MM.1S (cell line): Measurements from ENCODE around the gene PILRB.

Source experiments
- DNase-seq: peaks from one replicate; pipeline ENCODE4 v3.0.0-alpha.2; 2015
- H2AFZ ChIP-seq: fragments of 300-600 bp; sonication (generic); 2 replicates; pipeline ENCODE4 v1.6.0; 2016; ENCODE audit warnings: antibody characterized with exemption, low read length
- H3F3A ChIP-seq: fragments of 300-600 bp; sonication (generic); 2 replicates; pipeline ENCODE4 v1.6.1; 2016; ENCODE audit warnings: mild to moderate bottlenecking, antibody characterized with exemption, low read length, moderate library complexity, mixed read lengths; ENCODE audit not compliant: insufficient read depth
- H3K27ac ChIP-seq: fragments of 300-600 bp; sonication (generic); 2 replicates; pipeline ENCODE4 v1.5.1; 2016; ENCODE audit warnings: mild to moderate bottlenecking, low read length
- H3K27me3 ChIP-seq: fragments of 300-600 bp; sonication (generic); replicated peaks from 2 replicates; pipeline ENCODE4 v1.6.0; 2016; ENCODE audit warnings: low read length; ENCODE audit not compliant: insufficient read depth
- H3K36me3 ChIP-seq: fragments of 300-600 bp; sonication (generic); replicated peaks from 2 replicates; pipeline ENCODE4 v1.6.1; 2016; ENCODE audit warnings: mild to moderate bottlenecking, low read length, mixed read lengths; ENCODE audit not compliant: insufficient read depth
- H3K4me1 ChIP-seq: fragments of 300-600 bp; sonication (generic); 2 replicates; pipeline ENCODE4 v1.6.1; 2016; ENCODE audit warnings: low read length, mixed read lengths
- H3K4me2 ChIP-seq: fragments of 300-600 bp; sonication (generic); 2 replicates; pipeline ENCODE4 v1.6.0; 2016; ENCODE audit warnings: low read depth, low read length
- H3K4me3 ChIP-seq: fragments of 300-600 bp; sonication (generic); 2 replicates; pipeline ENCODE4 v1.5.1; 2016; ENCODE audit warnings: low read length, mixed read lengths
- H3K79me2 ChIP-seq: fragments of 300-600 bp; sonication (generic); 2 replicates; pipeline ENCODE4 v1.6.1; 2016; ENCODE audit warnings: mixed run types, low read length, mixed read lengths
- H3K9ac ChIP-seq: fragments of 300-600 bp; sonication (generic); 2 replicates; pipeline ENCODE4 v1.6.1; 2016; ENCODE audit warnings: low read length, mixed read lengths
- H3K9me2 ChIP-seq: fragments of 300-600 bp; sonication (generic); replicated peaks from 2 replicates; pipeline ENCODE4 v1.6.1; 2016; ENCODE audit warnings: mild to moderate bottlenecking, low read length, mixed read lengths; ENCODE audit not compliant: insufficient read depth
- H3K9me3 ChIP-seq: fragments of 300-600 bp; sonication (generic); replicated peaks from 2 replicates; pipeline ENCODE4 v1.6.1; 2016; ENCODE audit warnings: mild to moderate bottlenecking, low read length, mixed read lengths; ENCODE audit not compliant: insufficient read depth
- H4K20me1 ChIP-seq: fragments of 300-600 bp; sonication (generic); 2 replicates; pipeline ENCODE4 v1.6.1; 2016; ENCODE audit warnings: mild to moderate bottlenecking, low read length, moderate library complexity, mixed read lengths; ENCODE audit not compliant: insufficient read depth
- CTCF ChIP-seq: fragments of 300-600 bp; sonication (generic); IDR thresholded peaks from 2 replicates; pipeline ENCODE4 v1.5.1; 2016; ENCODE audit warnings: antibody characterized with exemption, low read length, mixed read lengths
- EZH2 ChIP-seq: fragments of 300-600 bp; sonication (generic); optimal IDR thresholded peaks from 2 replicates; pipeline ENCODE3; 2017; ENCODE audit warnings: low read depth, mild to moderate bottlenecking, antibody characterized with exemption, low read length, mixed read lengths
- EZH2phosphoT487 ChIP-seq: fragments of 300-600 bp; sonication (generic); IDR thresholded peaks from 2 replicates; pipeline ENCODE4 v1.6.1; 2018; ENCODE audit warnings: antibody characterized with exemption, low read length

PILRB gene

GRCh38 chr7:100352984-100353684 lies 4.8 kb upstream of the PILRB start:
- H3K4me2 ChIP-seq = no peak overlapping the region
- TF ChIP-seq EZH2phosphoT487 (no peak), CTCF (no peak), EZH2 (no peak)

GRCh38 chr7:100353685-100354330 lies 4.1 kb upstream of the PILRB start:
- Histone ChIP-seq H3K79me2 (peaks cover 3% of the 10 kb centered on the region; the same call in 1 of the 2 replicates), H4K20me1 (no peaks in the 10 kb centered on the region), H3K27me3 (no peaks in the 10 kb centered on the region), H3K9me3 (no peaks in the 10 kb centered on the region), H3K4me1 (no peaks in the 10 kb centered on the region), H3K27ac (no peak overlapping the region), H3K9me2 (no peaks in the 10 kb centered on the region), H3F3A (no peaks in the 10 kb centered on the region), H2AFZ (no peak overlapping the region), H3K4me2 (no peak overlapping the region), H3K36me3 (peaks cover under 1% of the 10 kb centered on the region), H3K4me3 (no peak overlapping the region), H3K9ac (no peak overlapping the region)
- no peak for DNase-seq
- TF ChIP-seq EZH2 (no peak), CTCF (no peak), EZH2phosphoT487 (no peak)

More at GRCh38 chr7:100352984-100353684, 4.8 kb upstream of the PILRB start:
- Histone ChIP-seq H3K4me3 (no peak overlapping the region), H3K36me3 (no peaks in the 10 kb centered on the region; the same call in none of the 2 replicates), H3F3A (no peaks in the 10 kb centered on the region), H3K79me2 (peaks cover 3% of the 10 kb centered on the region; the same call in 1 of the 2 replicates), H2AFZ (no peak overlapping the region), H3K27me3 (no peaks in the 10 kb centered on the region), H4K20me1 (no peaks in the 10 kb centered on the region), H3K9me2 (no peaks in the 10 kb centered on the region), H3K9me3 (no peaks in the 10 kb centered on the region), H3K9ac (no peak overlapping the region), H3K27ac (no peak overlapping the region), H3K4me1 (no peaks in the 10 kb centered on the region)
- DNase-seq = no peak

GRCh38 chr7:100356416-100357068 lies 1.4 kb upstream of the PILRB start:
- H3K36me3 ChIP-seq = peaks cover 7% of the 10 kb centered on the region; the same call in 1 of the 2 replicates
- H3K27me3 ChIP-seq = no peaks in the 10 kb centered on the region
- no peak for DNase-seq
- no peaks in the 10 kb centered on the region for H3K4me1 ChIP-seq
- H2AFZ ChIP-seq = no peak overlapping the region
- H3K9me3 ChIP-seq = no peaks in the 10 kb centered on the region
- no peaks in the 10 kb centered on the region for H3K9me2 ChIP-seq
- no peak overlapping the region for H3K9ac ChIP-seq
- H4K20me1 ChIP-seq = no peaks in the 10 kb centered on the region
- no peak overlapping the region for H3K27ac ChIP-seq
- H3K79me2 ChIP-seq = no peaks in the 10 kb centered on the region
- no peak overlapping the region for H3K4me2 ChIP-seq
- H3F3A ChIP-seq = no peaks in the 10 kb centered on the region
- no peak overlapping the region for H3K4me3 ChIP-seq
- TF ChIP-seq CTCF (no peak), EZH2phosphoT487 (no peak), EZH2 (no peak)
